GM18511 (cell line): ENCODE results near the gene PDZRN4.
"Not testable (repeated sequence)": the region's sequence is repeated elsewhere in the genome, so short reads cannot be mapped to it uniquely, and the experiment has no call there.

Source experiments
- ATAC-seq: cut with Tn5 transposase; IDR thresholded peaks from one replicate; pipeline ENCODE4 v1.9.1; 2021; ENCODE audit warnings: mild to moderate bottlenecking, moderate library complexity; ENCODE audit not compliant: unreplicated experiment

Gene PDZRN4

DNA sequence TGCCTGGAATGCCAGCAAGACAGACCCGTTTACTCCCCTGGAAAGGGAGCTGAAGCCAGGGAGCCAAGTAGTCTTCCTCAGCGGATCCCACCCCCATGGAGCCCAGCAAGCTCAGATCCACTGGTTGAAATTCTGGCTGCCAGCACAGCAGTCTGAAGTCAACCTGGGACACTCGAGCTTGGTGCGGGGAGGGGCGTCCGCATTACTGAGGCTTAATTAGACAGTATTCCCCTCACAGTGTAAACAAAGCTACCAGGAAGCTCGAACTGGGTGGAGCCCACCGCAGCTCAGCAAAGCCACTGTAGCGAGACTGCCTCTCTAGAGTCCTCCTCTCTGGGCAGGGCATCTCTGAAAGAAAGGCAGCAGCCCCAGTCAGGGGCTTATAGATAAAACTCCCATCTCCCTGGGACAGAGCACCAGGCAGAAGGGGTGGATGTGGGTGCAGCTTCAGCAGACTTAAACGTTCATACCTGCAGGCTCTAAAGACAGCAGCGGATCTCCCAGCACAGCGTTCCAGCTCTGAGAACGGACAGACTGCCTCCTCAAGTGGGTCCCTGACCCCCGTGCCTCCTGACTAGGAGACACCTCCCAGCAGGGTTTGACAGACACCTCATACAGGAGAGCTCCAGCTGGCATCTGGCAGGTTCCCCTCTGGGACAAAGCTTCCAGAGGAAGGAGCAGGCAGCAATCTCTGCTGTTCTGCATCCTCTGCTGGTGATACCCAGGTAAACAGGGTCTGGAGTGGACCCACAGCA is 92.4 kb downstream of the PDZRN4 start:
- not testable (repeated sequence) for ATAC-seq

DNA sequence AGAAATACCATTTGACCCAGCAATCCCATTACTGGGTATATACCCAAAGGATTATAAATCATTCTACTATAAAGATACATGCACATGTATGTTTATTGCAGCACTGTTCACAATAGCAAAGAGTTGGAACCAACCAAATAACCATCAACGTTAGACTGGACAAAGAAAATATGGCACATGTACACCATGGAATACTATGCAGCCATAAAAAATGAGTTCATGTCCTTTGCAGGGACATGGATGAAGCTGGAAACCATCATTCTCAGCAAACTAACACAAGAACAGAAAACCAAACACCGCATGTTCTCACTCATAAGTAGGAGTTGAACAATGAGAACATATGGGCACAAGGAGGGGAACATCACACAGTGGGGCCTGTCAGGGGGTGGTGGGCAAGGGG is 97.3 kb downstream of the PDZRN4 start:
- not testable (repeated sequence) for ATAC-seq

DNA sequence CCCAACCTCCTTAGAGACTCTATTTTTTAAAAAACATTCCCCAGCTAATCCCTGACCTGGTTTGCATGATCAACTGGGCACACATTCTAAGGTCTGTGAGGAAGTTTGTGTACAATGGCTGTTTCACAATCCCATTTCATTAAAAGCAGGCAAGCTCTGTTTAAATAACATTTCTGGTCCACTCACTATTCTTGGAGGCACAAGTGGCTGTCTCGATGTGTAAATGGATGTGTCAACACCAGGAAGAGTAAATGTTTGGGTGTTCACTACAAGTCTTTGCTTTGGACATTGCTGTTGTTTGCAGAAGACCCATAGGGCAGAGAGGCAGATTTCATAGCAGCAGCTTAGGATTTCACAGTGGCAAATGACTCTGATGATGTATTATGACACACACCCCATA is 98.3 kb downstream of the PDZRN4 start:
- no peak for ATAC-seq

DNA sequence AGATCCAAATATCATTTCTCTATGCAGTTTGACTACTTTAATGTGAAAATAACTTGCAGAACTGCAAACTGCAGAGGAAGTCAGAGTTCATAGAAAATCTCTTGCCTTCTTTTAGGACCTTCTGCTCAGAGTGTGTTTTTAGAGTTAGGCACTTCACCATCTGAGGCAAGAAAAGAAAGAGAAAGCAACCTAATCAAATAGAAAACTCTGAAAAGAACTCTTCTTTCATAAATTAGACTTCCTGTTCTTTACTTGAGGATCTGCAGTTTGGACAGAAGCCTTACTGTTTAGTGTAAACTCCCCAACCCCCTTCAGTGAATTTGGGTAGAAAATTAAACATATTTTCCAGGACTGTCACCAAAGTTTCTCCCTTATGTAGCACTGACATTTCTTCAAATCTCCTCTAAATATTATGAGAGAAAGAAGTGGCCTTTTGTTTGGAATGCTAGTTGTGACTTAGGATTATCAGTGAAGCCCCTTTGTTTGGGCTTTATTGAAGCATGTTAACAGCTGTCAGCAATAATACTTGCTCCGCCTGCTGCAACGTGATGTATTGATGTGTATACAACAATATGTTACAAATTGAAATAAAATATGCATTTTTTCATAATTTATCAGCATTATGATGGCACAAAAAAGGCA is 99.5 kb downstream of the PDZRN4 start:
- peak; percentile 63 for ATAC-seq

DNA sequence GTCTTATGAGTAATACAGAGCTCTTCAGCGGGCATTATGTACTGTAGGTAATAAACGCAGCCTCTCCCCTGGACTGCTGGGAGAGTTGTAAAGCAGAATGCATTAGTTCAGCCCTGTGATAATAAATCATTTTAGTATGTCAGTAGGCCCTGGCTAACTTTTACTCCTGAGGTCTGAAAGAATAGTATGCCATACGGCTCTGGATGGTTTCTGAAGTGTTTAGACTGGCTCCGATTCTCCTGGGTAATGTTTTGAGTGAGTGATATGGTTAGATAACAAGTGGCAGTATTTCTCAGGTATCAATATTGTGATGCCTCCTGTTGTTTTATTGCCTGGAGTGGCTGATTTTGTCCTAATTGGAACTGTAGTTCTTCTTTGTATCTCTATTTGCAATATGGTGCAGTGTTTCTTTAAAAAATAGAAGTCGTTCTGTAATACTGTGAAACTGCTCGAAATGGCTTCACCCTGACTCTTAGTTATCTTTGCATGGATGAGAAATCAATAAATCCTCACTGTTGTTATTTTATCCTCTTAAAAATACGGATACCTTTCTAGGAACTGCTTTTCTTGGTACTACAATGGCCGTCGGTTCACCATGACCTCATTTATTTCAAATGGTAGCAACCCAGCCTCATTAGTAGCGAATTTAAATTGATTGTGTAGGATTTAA is 100.2 kb downstream of the PDZRN4 start:
- no peak for ATAC-seq

DNA sequence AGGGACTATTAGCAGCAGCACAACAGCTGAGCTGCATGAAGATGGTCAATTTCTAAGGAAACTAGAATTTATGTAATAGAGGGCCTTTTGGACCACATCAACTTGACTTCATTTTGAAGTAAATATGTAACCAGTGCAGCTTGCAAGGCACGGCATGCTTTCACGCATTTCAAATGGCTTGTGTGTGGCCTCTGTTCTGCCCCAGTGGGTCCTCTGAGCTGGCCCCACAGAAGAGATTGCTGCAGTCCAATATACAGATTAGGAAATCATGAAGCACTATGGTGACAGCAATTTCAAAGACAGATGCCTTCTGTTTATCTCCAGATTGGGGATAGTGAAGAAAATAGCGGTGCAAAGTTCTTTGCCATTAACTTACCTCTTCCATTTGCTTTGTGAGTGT is 101.4 kb downstream of the PDZRN4 start:
- ATAC-seq: no peak

DNA sequence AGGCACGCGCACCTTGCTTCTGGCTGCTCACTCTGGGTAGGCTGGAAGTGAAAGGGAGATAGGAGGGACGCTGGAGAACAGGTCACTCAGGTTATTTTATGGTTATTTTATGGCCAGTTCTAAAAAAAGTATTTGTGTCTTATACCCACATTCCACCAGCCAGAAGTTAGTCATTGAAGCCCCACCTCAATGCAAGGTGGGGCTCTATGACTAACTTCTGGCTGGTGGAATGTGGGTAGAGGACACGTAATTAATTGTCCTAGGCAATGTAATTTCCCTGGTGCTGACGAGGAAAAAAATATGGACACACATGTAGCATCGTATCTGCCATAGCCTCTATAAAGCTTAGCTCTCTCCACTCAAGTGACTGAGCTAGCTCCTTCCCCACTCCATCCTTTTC is 104.9 kb downstream of the PDZRN4 start:
- no peak for ATAC-seq

DNA sequence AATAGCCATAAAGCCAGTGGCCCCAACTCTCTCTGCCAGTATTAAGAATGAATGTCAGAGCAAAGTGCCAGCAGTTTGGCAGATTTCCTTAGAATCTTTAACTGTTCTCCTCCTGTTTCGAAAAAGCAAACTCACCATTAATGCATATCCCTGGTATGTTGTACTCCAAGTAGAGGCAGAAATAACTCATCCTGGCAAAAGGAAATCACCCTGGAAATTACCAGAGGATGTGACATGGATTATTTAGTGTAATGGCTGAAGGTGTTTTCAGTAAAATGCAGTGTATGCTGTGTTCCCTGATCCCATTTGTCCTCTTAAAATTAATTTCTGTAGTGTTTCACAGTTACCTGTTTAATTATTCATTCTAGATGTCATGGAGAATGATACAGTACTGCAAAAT is 105.3 kb downstream of the PDZRN4 start:
- ATAC-seq: no peak

DNA sequence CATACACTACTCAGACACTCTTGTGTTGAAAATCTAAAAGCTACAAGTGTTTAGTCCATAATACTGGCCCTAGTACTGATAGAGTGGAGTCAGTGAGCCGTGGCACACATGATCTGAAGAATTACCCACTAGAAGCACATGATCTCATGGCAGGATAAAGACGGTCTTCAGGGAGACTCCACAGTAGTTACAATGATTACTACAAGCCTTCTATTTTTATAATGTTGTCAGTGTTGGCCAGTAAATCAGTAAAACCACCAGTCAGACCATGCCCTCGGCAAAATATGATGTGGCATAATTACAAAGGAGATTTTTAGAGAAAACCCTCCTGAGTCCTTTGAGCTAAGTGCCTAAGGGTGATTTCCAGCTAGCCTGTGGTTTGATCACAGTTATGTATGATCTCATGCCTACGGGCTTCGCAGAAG is 114.9 kb downstream of the PDZRN4 start:
- peak; percentile 53 for ATAC-seq

DNA sequence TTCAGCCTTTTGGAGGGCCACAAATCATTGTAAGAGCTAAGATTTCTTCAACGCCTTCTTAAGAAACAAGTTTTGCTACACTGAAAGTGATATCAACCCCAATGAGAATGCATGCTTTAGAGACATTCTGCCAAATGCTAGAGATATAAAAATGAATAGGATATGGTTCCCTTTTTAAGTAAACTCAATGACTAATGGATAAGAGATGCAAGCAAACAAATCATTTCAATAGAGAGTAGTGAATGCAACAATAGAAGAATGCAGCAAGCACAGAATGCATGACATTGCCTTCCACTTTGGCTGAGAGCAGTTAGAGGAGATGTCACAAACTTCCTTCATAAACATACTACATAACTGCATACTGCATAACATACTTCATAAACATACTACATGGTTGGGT is 116.4 kb downstream of the PDZRN4 start:
- no peak for ATAC-seq

DNA sequence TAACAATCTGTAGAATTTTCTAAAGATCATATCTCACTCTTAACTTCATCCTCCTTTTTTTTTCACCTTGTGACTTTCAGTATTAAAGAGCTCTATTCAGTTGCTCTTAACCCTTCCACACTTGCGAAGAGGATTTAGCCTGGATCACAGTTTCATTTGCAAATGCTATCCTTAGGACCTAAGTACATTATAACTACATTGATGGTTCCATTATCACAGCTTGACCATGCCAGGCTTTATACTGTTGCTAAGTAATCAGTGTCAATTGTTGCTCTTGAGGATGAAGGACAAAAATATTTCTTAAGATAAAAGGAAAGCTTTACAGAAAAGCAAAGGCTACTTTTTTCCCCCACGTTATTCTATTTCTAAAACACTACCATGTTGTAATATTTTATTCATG is 122.2 kb downstream of the PDZRN4 start:
- no peak for ATAC-seq

DNA sequence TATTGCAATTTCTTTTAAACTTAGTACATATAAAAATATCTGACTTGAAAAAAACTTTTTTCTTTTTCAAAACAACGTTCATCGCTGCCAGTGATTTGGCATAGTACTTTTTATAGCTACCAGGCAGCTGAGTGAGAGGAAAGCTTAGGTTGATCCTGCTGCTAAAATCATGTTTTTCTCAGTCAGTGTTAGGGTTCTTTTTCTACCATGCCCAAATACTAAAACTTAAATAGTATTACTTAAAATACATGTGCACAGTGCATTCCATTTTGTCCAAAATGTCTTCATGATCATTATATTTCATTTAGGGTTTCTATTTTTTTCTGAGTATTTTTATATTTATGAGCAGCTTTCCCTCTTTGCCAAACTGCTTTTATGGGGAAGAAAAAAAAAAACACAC is 123.8 kb downstream of the PDZRN4 start:
- no peak for ATAC-seq

DNA sequence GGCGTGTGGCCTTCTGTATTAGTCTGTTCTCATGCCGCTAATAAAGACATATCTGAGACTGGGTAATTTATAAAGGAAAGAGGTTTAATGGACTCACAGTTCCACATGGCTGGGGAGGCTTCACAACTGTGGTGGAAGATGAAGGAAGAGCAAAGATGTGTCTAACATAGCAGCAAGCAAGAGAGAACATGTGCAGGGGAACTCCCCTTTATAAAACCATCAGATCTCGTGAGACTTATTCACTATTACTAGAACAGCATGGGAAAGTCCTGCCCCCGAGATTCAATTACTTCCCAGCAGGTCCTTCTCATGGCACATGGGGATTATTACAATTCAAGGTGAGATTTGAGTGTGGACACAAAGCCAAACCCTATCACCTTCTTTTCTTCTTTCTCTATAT is 124.3 kb downstream of the PDZRN4 start:
- not testable (repeated sequence) for ATAC-seq

DNA sequence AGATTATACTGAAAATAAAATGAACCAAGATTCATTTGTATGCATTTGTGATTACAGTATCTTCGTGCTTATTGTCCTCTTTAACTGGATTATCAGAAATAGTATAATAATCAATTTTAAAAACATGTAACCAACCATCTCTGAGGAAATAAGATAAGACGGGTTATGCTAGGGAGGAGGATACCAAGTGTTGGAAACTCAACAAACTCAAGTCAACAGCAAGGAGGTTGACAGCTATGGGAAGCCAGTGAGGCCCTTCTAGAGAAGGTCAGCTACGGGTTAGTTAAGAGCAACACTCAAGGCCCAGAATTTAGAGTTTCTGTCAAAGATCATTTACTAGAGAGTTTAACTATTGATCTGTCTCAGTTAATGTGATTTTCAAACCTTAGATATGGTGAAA is 137.2 kb downstream of the PDZRN4 start:
- ATAC-seq: no peak

DNA sequence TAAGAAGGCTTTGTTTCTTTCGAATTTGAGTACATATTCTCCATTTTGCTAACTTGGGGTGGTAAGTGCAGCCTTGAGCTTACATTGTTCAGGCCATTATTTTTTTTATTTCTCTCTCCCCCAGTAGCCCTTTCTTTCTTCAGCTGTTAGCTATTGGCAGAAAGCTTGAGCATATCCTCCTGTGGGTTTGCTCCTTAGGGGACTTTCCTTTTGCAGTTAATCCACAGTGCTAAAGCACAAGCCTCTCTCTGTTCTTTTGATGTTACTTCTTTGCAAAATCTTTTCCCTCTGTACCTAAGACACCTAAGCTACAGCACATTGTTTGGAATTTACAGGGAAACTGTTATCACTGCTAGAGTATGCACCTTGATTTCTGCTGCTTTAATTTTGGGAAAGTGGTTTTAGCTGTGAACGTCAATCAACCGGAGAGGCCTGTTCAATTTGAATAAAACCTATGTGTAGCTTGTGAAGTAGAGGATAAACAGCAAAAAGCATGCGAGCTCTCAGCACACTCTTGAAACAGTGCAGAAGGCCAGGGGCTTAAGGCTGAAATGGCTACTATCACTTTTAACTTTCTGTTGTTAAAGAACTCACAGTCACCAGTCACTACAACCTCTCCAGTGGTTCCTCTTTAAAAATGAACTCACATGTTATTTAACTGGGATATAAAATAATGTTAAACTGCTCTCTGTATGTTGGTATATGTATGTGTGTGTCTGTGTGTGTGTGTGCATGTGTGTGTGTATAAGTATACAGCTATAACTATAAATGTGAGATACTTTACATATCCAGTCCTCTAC is 139.2 kb downstream of the PDZRN4 start:
- ATAC-seq: no peak

DNA sequence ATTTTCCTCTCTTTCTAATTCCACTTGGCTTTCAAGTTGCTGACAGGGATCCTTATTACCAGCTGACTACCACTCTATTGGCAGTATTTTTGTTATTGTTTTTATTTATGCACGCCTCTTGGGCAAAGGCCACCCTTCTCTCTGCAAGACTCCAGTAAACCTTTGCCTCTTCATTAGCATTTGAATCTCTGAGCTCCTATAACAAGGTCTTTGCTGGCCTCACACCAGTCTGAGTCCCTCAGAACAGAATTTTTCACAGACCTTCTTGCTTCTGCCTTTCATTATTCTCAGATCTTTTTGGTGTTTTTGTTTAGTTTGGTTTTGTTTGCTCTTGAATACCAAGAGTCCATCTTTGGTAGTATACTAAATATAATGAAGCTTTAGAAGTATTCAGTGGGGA is 145.9 kb downstream of the PDZRN4 start:
- ATAC-seq: no peak

DNA sequence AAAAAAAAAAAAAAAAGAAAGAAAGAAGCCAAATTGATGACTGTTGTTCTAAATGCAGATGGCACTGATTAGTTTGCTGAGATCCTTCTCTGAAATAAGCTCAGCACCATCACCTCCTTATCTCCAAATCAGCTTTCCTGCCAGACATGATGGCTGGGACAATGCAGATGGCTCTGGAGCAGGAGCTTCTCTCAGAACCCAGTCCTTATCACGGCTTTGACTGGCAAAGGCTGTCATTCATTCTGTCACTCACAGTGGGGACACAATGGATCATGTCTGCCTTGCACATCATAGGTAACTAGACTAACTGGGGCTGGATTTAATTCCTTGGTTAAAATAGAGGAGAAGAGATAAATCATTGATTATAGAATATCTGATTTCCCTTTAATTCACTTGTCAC is 146.3 kb downstream of the PDZRN4 start:
- ATAC-seq: no peak

DNA sequence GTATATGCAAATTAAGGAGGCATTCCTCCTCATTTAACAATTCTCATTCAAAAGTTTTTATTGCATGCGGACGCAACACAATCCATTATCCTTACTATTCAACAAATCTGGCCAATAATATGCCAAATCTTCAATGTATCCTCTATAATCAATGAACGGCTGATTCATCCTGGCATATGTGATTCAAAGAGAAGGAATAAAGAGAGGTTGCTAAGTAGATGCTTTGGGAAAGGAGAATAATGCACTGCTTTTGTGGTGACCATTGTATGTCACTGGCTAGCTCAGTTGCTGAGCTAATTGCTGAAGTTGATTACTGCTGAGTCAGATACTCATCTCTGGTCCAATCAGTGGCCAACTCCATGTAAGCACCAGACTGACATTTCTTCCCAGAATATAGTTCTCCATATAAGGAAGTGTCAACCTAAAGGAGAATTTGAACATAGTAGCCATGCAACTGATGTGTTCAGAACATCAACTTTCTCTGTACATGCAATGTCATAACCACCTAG is 148.0 kb downstream of the PDZRN4 start:
- no peak for ATAC-seq

DNA sequence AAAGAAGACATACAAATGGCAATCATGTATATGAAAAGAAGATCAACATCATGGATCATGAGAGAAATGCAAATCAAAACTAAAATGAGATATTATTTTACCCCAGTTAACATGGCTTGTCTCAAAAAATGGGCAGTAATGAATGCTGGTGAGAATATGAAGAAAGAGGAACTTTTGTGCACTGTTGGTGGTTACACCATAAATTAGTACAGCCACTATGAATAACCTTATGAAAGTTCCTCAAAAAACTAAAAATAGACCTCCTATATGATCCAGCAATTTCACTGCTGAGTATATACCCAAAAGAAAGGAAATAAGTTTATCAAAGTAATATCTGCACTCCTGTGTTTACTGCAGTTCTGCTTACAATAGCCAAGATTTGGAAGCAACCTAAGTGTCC is 151.7 kb downstream of the PDZRN4 start:
- no peak for ATAC-seq

DNA sequence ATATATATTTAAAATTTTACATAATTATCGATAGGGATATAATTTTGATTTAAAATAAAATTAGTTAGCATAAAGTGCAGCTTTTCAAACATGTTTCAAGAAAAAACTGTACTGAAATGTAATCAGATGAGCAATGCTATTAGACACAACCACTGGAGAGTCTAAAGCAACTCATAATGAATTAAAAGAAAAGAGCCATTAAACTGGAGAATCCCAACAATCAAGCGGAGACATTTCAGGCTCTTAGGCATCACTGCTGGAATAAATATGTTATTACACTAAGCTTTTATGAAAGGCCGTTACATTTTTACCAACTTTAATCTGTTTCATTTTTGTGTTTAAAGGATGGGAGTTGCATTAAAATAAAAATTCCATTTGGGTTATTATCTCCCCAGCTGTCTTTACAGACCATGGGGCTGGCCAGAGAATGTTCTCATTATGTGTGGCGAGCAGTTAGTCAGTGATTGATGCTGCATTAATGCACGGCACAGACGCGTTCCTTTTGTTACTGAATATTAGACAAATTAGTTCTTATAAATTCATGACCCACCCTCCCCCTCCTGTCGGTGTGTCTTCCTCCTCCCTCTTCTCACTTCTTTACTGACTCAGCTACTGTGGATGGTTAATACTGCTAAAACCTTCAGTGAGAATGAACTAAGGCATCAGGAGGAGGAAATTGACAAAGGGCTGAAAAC is 156.8 kb downstream of the PDZRN4 start:
- ATAC-seq: no peak

DNA sequence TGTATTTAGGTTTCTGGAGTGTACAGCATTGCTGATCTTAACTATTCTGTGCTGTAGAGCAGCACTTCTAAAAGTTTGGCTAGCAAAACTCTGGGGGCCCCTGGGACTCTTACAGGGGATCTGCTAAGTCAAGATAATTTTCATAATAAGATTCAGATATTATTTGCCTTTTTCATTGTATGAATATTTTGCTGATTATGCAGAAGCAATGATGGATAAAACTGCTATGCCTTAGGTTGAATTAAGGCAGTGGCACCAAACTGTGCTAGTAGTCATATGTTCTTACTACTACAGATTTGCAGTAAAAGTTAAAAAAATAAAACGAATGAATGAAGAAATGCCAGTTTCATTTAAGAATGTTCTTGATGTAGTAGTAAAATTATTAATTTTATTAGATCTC is 160.1 kb downstream of the PDZRN4 start:
- ATAC-seq: no peak
